ENCODE measurements around the gene VTI1B. TPM values are rescaled to one million over a fixed set of nuclear protein-coding genes. Genes with fewer than 3 reads are reported as not detected.

VTI1B gene
- total RNA-seq, 4 donors from 2014 or later = 77.0 to 98.5 (median 90.4) TPM

- Histone ChIP-seq H3K9me3 (no peaks in the 10 kb centered on the region), H3K36me3 (peaks cover 0 to 100% of the 10 kb centered on the region in 2 donors), H3K4me1 (no peaks in the 10 kb centered on the region), H3K4me3 (no peak overlapping the region), H3K27me3 (no peaks in the 10 kb centered on the region), H3K27ac (no peak overlapping the region)
- ATAC-seq = no peak
- TF ChIP-seq CTCF (IDR thresholded peaks at IDR 0.05) (no peak), POLR2A (IDR thresholded peaks at IDR 0.05) (no peak), POLR2AphosphoS5 (IDR thresholded peaks at IDR 0.05) (no peak), EP300 (IDR thresholded peaks at IDR 0.05) (no peak)
- WGBS, 2 donors (ENCODE audit: low coverage in 1 of 2) = 58% methylated on average over 1 of the region's 1 CpG; no CpG with 5 or more reads in 1 of the 2 donors
Observed at GRCh38 chr14:67652189-67652588, 22.2 kb downstream of the VTI1B start.

- no peak overlapping the region for H3K27ac ChIP-seq
- no peak overlapping the region for H3K4me3 ChIP-seq
- no peaks in the 10 kb centered on the region for H3K27me3 ChIP-seq
- TF ChIP-seq CTCF (IDR thresholded peaks at IDR 0.05) = no peak
- no peak for TF ChIP-seq POLR2A (IDR thresholded peaks at IDR 0.05)
- TF ChIP-seq POLR2AphosphoS5 (IDR thresholded peaks at IDR 0.05) = no peak
- no peak for TF ChIP-seq EP300 (IDR thresholded peaks at IDR 0.05)
- H3K9me3 ChIP-seq = no peaks in the 10 kb centered on the region
- ATAC-seq = no peak
- H3K36me3 ChIP-seq = peaks cover 0 to 100% of the 10 kb centered on the region in 2 donors
- H3K4me1 ChIP-seq = no peaks in the 10 kb centered on the region
- 33 to 81% methylated on average over 1 to 2 of the region's 2 CpGs for WGBS, 2 donors (ENCODE audit: low coverage in 1 of 2)
Observed at GRCh38 chr14:67650694-67651093, 23.7 kb downstream of the VTI1B start.

GRCh38 chr14:67650151-67650550, 24.3 kb downstream of the VTI1B start:
- peaks cover 0 to 100% of the 10 kb centered on the region in 2 donors for H3K36me3 ChIP-seq
- no peaks in the 10 kb centered on the region for H3K9me3 ChIP-seq
- no peak overlapping the region for H3K4me3 ChIP-seq
- H3K27ac ChIP-seq = no peak overlapping the region
- TF ChIP-seq POLR2A (IDR thresholded peaks at IDR 0.05) (no peak), EP300 (IDR thresholded peaks at IDR 0.05) (no peak), POLR2AphosphoS5 (IDR thresholded peaks at IDR 0.05) (no peak), CTCF (IDR thresholded peaks at IDR 0.05) (no peak)
- H3K27me3 ChIP-seq = no peaks in the 10 kb centered on the region
- 67 to 71% methylated on average over 1 of the region's 1 CpG for WGBS, 2 donors (ENCODE audit: low coverage in 1 of 2)
- ATAC-seq = no peak
- peaks cover 0 to 4% (median 0%) of the 10 kb centered on the region in 3 donors for H3K4me1 ChIP-seq

- ATAC-seq = no peak
- TF ChIP-seq CTCF (IDR thresholded peaks at IDR 0.05) = no peak
- 97 to 100% methylated on average over 2 to 3 of the region's 3 CpGs for WGBS, 2 donors (ENCODE audit: low coverage in 1 of 2)
- no peak overlapping the region for H3K4me3 ChIP-seq
- H3K27ac ChIP-seq = peak overlapping the region in 1 of 4 donors; percentile 69
- H3K9me3 ChIP-seq = no peaks in the 10 kb centered on the region
- peaks cover 0 to 59% of the 10 kb centered on the region in 2 donors for H3K36me3 ChIP-seq
- H3K27me3 ChIP-seq = no peaks in the 10 kb centered on the region
- peaks cover 0 to 16% (median 0%) of the 10 kb centered on the region in 3 donors for H3K4me1 ChIP-seq
Observed at GRCh38 chr14:67646131-67646530, 28.3 kb downstream of the VTI1B start.

- Histone ChIP-seq H3K36me3 (peaks cover 0 to 52% of the 10 kb centered on the region in 2 donors), H3K4me3 (no peak overlapping the region), H3K4me1 (peaks cover 0 to 16% (median 0%) of the 10 kb centered on the region in 3 donors), H3K9me3 (no peaks in the 10 kb centered on the region), H3K27ac (peak overlapping the region; percentile 20 to 69 (median 44)), H3K27me3 (no peaks in the 10 kb centered on the region)
- WGBS, 2 donors (ENCODE audit: low coverage in 1 of 2) = 80 to 93% methylated on average over 3 to 5 of the region's 5 CpGs
- ATAC-seq = no peak
- TF ChIP-seq POLR2AphosphoS5 (IDR thresholded peaks at IDR 0.05) (no peak), POLR2A (IDR thresholded peaks at IDR 0.05) (no peak), EP300 (IDR thresholded peaks at IDR 0.05) (no peak), CTCF (IDR thresholded peaks at IDR 0.05) (no peak)
Observed at GRCh38 chr14:67645414-67645813, 29.0 kb downstream of the VTI1B start.
